HEK293 (cell line): ENCODE results near the gene AMT.

ENCODE experiments used
- CTCF ChIA-PET: fragments of 350-600 bp; formaldehyde crosslinking; extraction: SDS; loops from one replicate; lab custom pipeline; 2021; ENCODE audit warnings: antibody characterized with exemption; lab: Yijun Ruan, JAX
- POLR2A ChIA-PET: fragments of 300-600 bp; formaldehyde crosslinking; extraction: SDS; loops from one replicate; lab custom pipeline; 2020; ENCODE audit warnings: antibody characterized with exemption, inconsistent platforms; lab: Yijun Ruan, JAX
- H3K27ac ChIP-seq: fragments of 200-500 bp; sonication (Bioruptor generic); 2 replicates; pipeline ENCODE4 v1.5.1; 2014; ENCODE audit warnings: low read depth, low read length, control low read depth, inconsistent platforms; ENCODE audit errors: extremely low read depth
- H3K36me3 ChIP-seq, 2 experiments: fragments of 200-500 bp in 1 of 2; sonication (Bioruptor generic) in 1 of 2; 1 replicate in 1 of 2; 2 replicates in 1 of 2; pipeline ENCODE4 v1.5.1; 2014 to 2017; ENCODE audit warnings: inconsistent platforms in 2 of 2, low read length in 2 of 2; ENCODE audit not compliant: control insufficient read depth in 2 of 2, insufficient read depth in 1 of 2
- H3K4me1 ChIP-seq: fragments of 200-500 bp; sonication (Bioruptor generic); 2 replicates; pipeline ENCODE4 v1.5.1; 2014; ENCODE audit warnings: mild to moderate bottlenecking, low read length, inconsistent platforms; ENCODE audit not compliant: control insufficient read depth, insufficient read depth
- H3K4me3 ChIP-seq: 2 replicates; pipeline ENCODE4 v1.5.1; 2011; ENCODE audit warnings: low read depth, mild to moderate bottlenecking, control low read depth, low read length, moderate library complexity
- H3K9me3 ChIP-seq: fragments of 200-500 bp; sonication (Bioruptor generic); 2 replicates; pipeline ENCODE4 v1.5.1; 2014; ENCODE audit warnings: low read depth, low read length, inconsistent platforms; ENCODE audit not compliant: control insufficient read depth, insufficient read depth
- BCL11A ChIP-seq: fragments of 450-650 bp; formaldehyde crosslinking; IDR thresholded peaks from 2 replicates; pipeline ENCODE4 v1.5.1; 2016; ENCODE audit warnings: low read depth, missing biosample characterization, missing genetic modification characterization
- HOXC10 ChIP-seq: sonication (generic); formaldehyde crosslinking; IDR thresholded peaks from 2 replicates; pipeline ENCODE4 v1.8.1; 2023; ENCODE audit warnings: mild to moderate bottlenecking, missing genetic modification reagents
- PRDM2 ChIP-seq: fragments of 450-650 bp; formaldehyde crosslinking; IDR thresholded peaks from 2 replicates; pipeline ENCODE4 v1.5.1; 2016; ENCODE audit warnings: missing biosample characterization, missing genetic modification characterization, borderline replicate concordance
- TCF7L2 ChIP-seq: IDR thresholded peaks from 2 replicates; pipeline ENCODE4 v1.6.1; 2011; ENCODE audit warnings: low read depth, mild to moderate bottlenecking, inconsistent platforms, low read length, moderate library complexity, borderline replicate concordance
- TRIM28 ChIP-seq: IDR thresholded peaks from 2 replicates; pipeline ENCODE4 v1.6.1; 2011; ENCODE audit warnings: low read length, control low read depth, borderline replicate concordance
- ZBTB8A ChIP-seq: fragments of 450-650 bp; formaldehyde crosslinking; IDR thresholded peaks from 2 replicates; pipeline ENCODE4 v1.5.1; 2016; ENCODE audit warnings: missing biosample characterization, missing genetic modification characterization
- ZFP37 ChIP-seq: fragments of 450-650 bp; formaldehyde crosslinking; IDR thresholded peaks from 2 replicates; pipeline ENCODE4 v1.5.1; 2016; ENCODE audit warnings: missing biosample characterization, missing genetic modification characterization
- ZIC2 ChIP-seq: fragments of 450-650 bp; formaldehyde crosslinking; IDR thresholded peaks from 2 replicates; pipeline ENCODE4 v1.5.1; 2016; ENCODE audit warnings: missing biosample characterization, missing genetic modification characterization
- ZNF132 ChIP-seq: fragments of 450-650 bp; formaldehyde crosslinking; IDR thresholded peaks from 2 replicates; pipeline ENCODE4 v1.5.1; 2017; ENCODE audit warnings: missing biosample characterization, missing genetic modification characterization, borderline replicate concordance
- ZNF239 ChIP-seq: fragments of 450-650 bp; formaldehyde crosslinking; IDR thresholded peaks from 2 replicates; pipeline ENCODE4 v1.5.1; 2016; ENCODE audit warnings: missing biosample characterization, missing genetic modification characterization
- ZNF302 ChIP-seq: fragments of 450-650 bp; formaldehyde crosslinking; IDR thresholded peaks from 2 replicates; pipeline ENCODE4 v1.5.1; 2016; ENCODE audit warnings: missing biosample characterization, missing genetic modification characterization, low read depth
- ZNF311 ChIP-seq: fragments of 450-650 bp; formaldehyde crosslinking; IDR thresholded peaks from 2 replicates; pipeline ENCODE4 v1.5.1; 2017; ENCODE audit warnings: missing biosample characterization, missing genetic modification characterization, borderline replicate concordance
- ZNF350 ChIP-seq: fragments of 450-650 bp; formaldehyde crosslinking; IDR thresholded peaks from 2 replicates; pipeline ENCODE4 v1.5.0; 2017; ENCODE audit warnings: missing biosample characterization, mild to moderate bottlenecking, missing genetic modification characterization
- ZNF433 ChIP-seq: fragments of 450-650 bp; formaldehyde crosslinking; IDR thresholded peaks from 2 replicates; pipeline ENCODE4 v1.5.1; 2016; ENCODE audit warnings: missing biosample characterization, missing genetic modification characterization, low read depth
- ZNF530 ChIP-seq: fragments of 450-650 bp; formaldehyde crosslinking; IDR thresholded peaks from 2 replicates; pipeline ENCODE4 v1.5.1; 2016; ENCODE audit warnings: low read depth, missing biosample characterization, missing genetic modification characterization
- ZNF544 ChIP-seq: fragments of 450-650 bp; formaldehyde crosslinking; IDR thresholded peaks from 2 replicates; pipeline ENCODE4 v1.5.0; 2017; ENCODE audit warnings: missing biosample characterization, missing genetic modification characterization
- ZNF626 ChIP-seq: fragments of 450-650 bp; sonication (Bioruptor Pico); formaldehyde crosslinking; IDR thresholded peaks from 2 replicates; pipeline ENCODE4 v1.5.1; 2018; ENCODE audit warnings: missing biosample characterization, missing genetic modification characterization, inconsistent platforms
- ZNF639 ChIP-seq: fragments of 450-650 bp; formaldehyde crosslinking; IDR thresholded peaks from 2 replicates; pipeline ENCODE4 v1.5.1; 2016; ENCODE audit warnings: missing biosample characterization, missing genetic modification characterization
- ZNF660 ChIP-seq: fragments of 450-650 bp; IDR thresholded peaks from 2 replicates; pipeline ENCODE4 v1.5.1; 2018; ENCODE audit warnings: missing biosample characterization, mild to moderate bottlenecking, missing genetic modification characterization
- ZNF664 ChIP-seq: fragments of 450-650 bp; formaldehyde crosslinking; IDR thresholded peaks from 2 replicates; pipeline ENCODE4 v1.5.1; 2016; ENCODE audit warnings: missing biosample characterization, missing genetic modification characterization
- ZNF707 ChIP-seq: fragments of 450-650 bp; formaldehyde crosslinking; IDR thresholded peaks from 2 replicates; pipeline ENCODE4 v1.5.1; 2016; ENCODE audit warnings: missing biosample characterization, missing genetic modification characterization
- ZNF791 ChIP-seq: fragments of 450-650 bp; formaldehyde crosslinking; IDR thresholded peaks from 2 replicates; pipeline ENCODE4 v1.5.1; 2016; ENCODE audit warnings: missing biosample characterization, missing genetic modification characterization
- ZNF792 ChIP-seq: fragments of 450-650 bp; formaldehyde crosslinking; IDR thresholded peaks from 2 replicates; pipeline ENCODE4 v1.5.1; 2016; ENCODE audit warnings: missing biosample characterization, missing genetic modification characterization
- ZNF837 ChIP-seq: fragments of 450-650 bp; formaldehyde crosslinking; IDR thresholded peaks from 2 replicates; pipeline ENCODE4 v1.5.1; 2016; ENCODE audit warnings: missing biosample characterization, missing genetic modification characterization
- ZNF843 ChIP-seq: fragments of 450-650 bp; formaldehyde crosslinking; IDR thresholded peaks from 2 replicates; pipeline ENCODE4 v1.5.1; 2016; ENCODE audit warnings: missing biosample characterization, missing genetic modification characterization
- ZSCAN16 ChIP-seq: fragments of 450-650 bp; formaldehyde crosslinking; IDR thresholded peaks from 2 replicates; pipeline ENCODE4 v1.5.1; 2016; ENCODE audit warnings: missing biosample characterization, missing genetic modification characterization
- TF ChIP-seq, protein P1 (sequence below): fragments of 450-650 bp; formaldehyde crosslinking; IDR thresholded peaks from 2 replicates; pipeline ENCODE4 v1.5.1; 2016; ENCODE audit warnings: missing biosample characterization, missing genetic modification characterization, borderline replicate concordance

AMT gene

GRCh38 chr3:49445391-49445790 is 23.1 kb upstream of the AMT start:
- no peaks in the 10 kb centered on the region for H3K9me3 ChIP-seq
- TF ChIP-seq BCL11A (no peak), HOXC10 (CRISPR knock-in tag) (no peak), ZNF530 (tag by site-specific recombination) (no peak), TCF7L2 (no peak), ZFP37 (tag by site-specific recombination) (no peak), ZNF544 (tag by site-specific recombination) (no peak), ZNF837 (no peak), ZNF311 (tag by site-specific recombination) (no peak), ZNF660 (tag by site-specific recombination) (no peak), ZIC2 (tag by site-specific recombination) (no peak)
- H3K36me3 ChIP-seq: no peaks in the 10 kb centered on the region
- H3K4me3 ChIP-seq: no peak overlapping the region
- H3K27ac ChIP-seq: no peak overlapping the region
- ChIA-PET CTCF (interaction anchor here (0.6 to 0.8 kb wide), 3 partner anchors 105 to 1009 kb away, joined by 3 to 8 read pairs (median 4); partner anchors contain the start of gene USP4), POLR2A (interaction anchor here (0.7 kb wide), 1 partner anchor 16 kb away, joined by 5 read pairs; the partner anchor contains the start of gene NICN1)
- H3K4me1 ChIP-seq: no peaks in the 10 kb centered on the region

DNA sequence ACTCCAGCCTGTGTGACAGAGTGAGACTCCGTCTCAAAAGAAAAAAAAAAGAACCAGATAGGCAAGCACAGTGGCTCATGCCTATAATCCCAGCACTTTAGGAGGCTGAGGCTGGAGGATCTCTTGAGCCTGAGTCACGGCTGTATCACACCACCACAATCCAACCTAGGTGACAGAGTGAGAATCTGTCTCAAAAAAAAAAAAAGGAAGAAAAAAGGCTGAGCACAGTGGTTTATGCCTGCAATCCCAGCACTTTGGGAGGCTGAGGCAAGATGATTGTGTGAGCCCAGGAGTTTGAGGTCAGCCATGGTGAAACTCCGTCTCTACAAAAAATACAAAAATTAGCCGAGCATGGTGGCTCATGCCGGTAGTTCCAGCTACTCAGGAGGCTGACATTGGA is 12.5 kb upstream of the AMT start:
- Histone ChIP-seq H3K36me3 (no peaks in the 10 kb centered on the region), H3K4me1 (no peaks in the 10 kb centered on the region), H3K4me3 (no peak overlapping the region), H3K9me3 (no peaks in the 10 kb centered on the region), H3K27ac (no peak overlapping the region)
- TF ChIP-seq ZNF239 (tag by site-specific recombination) (no peak), ZNF626 (tag by site-specific recombination) (no peak), ZNF792 (tag by site-specific recombination) (no peak), TRIM28 (no peak), ZBTB8A (tag by site-specific recombination) (no peak), ZNF302 (tag by site-specific recombination) (no peak), ZNF843 (tag by site-specific recombination) (no peak), ZSCAN16 (tag by site-specific recombination) (no peak), ZNF664 (no peak), ZNF837 (no peak), ZNF791 (tag by site-specific recombination) (no peak), PRDM2 (tag by site-specific recombination) (no peak), ZNF350 (no peak), ZNF132 (tag by site-specific recombination) (no peak), ZNF660 (tag by site-specific recombination) (no peak), ZNF433 (tag by site-specific recombination) (no peak), ZNF707 (no peak), ZNF639 (tag by site-specific recombination) (no peak)
- TF ChIP-seq, protein P1, sequence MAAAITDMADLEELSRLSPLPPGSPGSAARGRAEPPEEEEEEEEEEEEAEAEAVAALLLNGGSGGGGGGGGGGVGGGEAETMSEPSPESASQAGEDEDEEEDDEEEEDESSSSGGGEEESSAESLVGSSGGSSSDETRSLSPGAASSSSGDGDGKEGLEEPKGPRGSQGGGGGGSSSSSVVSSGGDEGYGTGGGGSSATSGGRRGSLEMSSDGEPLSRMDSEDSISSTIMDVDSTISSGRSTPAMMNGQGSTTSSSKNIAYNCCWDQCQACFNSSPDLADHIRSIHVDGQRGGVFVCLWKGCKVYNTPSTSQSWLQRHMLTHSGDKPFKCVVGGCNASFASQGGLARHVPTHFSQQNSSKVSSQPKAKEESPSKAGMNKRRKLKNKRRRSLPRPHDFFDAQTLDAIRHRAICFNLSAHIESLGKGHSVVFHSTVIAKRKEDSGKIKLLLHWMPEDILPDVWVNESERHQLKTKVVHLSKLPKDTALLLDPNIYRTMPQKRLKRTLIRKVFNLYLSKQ: no peak
- POLR2A ChIA-PET: no interaction called here
- CTCF ChIA-PET: no interaction called here
